NCI-H524 treated with DMSO at 0.1 percent for 48 hours (cell line): ENCODE data around the gene IGDCC3.

Experiments used
- DNase-seq: peaks from one replicate; lab custom pipeline; 2025; lab: John Stamatoyannopoulos, UW

The IGDCC3 gene

DNA sequence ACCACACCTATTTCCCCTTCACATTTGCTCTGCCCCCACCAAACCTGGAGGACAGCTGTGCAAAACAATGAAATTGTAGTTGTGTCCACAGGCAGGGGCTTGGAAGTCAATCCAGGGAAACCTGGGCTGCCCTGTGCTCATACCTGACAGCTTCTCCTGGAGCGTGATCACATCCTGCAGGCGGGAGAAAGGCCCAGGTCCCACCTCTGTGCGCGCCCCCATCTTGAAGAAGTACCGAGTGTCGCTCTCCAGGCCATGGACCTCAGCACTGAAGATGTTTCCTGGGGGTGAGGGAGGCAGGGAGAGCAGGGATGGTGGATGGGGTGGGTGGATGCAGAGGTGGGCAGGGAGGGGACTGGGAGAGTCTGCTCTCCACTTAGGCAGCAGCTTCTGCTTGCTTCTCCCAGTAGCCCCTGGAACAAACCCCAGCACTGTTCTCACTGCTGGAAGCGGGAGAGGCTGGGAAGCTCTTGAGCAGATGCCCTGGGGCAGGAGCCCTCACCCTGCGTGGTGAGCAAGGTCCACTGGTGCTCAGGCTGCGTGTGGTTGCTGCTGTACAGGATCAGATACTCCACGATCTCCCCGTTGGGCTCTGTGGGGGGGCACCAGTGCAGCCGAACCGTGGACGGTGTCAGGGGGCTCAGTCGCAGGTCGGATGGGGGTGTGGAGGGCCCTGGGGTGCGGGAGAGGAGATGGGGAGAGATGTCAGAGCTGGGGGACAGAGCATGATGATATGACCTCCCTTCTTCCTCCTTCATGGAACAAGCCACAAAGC is 10.7 kb upstream of the IGDCC3 start:
- no peak for DNase-seq

DNA sequence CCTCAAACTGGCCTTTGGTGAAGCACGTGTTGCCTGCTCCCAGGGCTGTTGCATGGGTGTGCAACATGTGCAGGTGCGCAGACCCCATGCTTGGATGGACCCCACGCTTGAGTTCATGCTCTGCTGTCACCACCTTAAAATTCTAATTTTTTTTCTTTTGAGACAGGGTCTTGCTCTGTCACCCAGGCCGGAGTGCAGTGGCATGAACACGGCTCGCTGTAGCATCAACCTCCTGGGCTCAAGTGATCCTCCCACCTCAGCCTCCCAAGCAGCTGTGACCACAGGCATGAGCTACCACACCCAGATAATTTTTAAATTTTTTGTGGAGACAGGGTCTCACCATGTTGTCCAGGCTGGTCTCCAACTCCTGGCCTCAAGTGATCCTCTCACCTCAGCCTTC is 9.1 kb upstream of the IGDCC3 start:
- DNase-seq, result no peak

DNA sequence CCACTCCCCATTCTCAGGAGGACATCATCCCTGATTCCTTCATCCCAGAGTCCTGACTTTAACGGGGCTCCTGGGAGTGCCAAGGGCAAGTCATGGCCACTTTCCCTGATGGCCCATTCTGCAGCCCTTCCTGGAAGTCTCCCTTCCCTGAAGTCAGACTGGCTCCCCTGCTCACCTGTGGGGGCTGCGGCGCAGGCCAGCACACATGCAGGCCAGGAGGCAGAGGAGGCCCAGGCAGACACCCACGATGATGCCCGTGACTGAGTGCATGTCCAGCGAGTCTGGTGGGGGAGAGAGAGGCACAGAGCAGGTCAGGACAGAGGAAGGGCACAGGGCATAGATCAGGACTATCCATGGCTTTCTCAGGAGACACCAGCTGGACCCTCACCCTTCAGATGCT is 8.6 kb upstream of the IGDCC3 start:
- DNase-seq, result no peak

DNA sequence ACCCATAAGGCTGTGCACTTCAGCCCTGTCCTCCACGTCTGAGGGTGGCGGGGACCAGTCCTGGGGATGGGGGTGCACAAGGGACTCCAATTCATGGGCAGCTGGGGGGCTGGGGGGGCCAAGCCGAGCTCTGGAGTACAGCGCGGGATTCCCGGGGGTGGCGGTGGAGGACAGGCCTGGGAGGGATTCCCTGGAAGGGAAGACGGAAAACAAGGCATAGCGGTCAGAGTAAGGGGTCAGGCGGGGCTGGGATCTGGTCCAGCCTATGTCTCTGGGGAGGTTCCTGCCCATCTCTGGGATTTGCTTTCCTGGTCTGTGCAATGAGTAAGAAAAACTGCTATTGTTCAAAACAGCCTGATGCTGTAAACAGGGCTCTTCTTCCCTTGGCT is 8.1 kb upstream of the IGDCC3 start:
- no peak for DNase-seq

DNA sequence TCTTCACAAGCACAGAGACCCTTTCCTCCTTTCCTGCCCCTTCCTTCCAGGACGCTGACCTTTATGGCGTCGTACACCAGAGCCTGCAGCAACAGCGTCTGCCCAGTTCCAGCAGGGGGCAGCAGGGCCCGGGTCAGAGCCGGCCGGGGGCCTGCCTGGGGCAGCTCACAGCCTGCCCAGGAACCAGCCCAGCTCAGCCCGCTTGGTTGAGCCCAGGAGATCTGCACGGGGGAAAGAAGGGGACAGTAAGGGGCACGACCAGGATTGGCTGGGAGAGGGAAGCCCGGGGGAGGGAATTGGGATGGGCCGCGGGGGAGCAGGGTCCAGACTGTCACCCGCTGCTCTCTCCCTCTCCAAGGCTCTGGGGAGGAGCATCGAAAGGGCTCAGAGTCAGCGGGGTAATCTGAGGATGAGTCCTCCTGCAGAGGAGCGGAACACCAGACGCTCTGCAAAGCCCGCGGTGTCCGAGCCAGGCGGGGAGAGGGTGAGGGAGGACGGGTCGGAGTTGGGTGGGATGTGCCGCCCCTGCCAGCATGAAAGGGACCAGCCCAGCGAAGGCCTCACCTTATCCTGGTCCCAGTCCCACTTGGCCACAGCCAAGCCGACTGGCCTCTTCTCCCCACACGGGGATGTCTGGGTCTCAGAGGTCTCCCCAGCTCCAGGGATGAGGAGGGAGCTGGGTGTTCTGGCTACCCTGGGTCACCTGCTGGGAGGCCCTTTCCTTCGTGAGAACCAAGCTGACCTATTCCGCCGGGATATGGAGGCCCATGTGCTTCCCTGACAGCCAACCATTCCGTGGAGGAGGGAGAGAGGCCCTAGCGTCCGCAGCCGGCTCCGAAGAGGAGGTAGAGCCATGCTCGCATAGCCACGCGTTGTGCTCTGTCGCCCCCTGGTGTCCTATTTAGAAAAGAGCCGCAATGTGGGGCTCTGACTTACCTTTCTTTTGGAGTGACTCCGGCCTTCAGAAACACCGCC is 7.4 kb upstream of the IGDCC3 start:
- peak; percentile 68 for DNase-seq

DNA sequence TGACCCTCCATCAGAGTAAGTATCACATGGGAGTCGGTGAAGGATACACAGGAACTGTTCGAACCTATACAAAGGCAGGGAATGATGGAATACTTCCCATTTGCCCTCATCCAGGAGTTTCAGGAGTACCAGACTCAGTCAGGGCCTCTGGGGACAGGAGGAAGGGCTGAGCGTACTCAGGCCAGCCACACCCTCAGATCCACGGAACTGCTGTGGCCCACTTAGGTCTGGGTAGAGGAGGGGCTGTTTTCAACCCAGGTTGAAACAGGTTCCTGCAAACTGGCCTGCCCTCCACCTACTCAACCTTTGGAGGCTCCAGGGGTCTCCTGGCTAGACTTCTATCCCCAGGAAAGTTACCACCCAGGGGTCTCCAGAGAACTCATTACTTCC is 6.7 kb upstream of the IGDCC3 start:
- DNase-seq, result no peak

DNA sequence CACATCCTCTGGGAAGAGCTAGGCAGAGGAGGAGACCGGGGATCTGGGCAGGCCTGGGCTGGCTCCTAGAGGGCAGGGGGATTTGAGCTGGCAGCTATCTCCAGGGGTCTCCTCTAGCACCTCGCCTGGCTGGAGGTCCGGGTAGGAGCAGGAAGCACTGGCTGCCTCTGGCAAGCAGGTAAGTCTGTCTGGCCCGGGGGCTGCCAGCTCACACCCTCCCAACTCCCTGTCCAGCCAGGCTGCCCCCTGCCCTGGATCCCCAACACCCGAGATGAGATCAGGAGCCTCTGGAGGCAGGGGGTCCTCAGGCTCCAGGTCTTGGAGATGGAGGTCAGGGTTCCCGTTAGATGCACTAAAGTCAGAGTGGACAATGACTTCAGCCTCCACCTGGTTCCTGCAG is 6.2 kb upstream of the IGDCC3 start:
- no peak for DNase-seq

DNA sequence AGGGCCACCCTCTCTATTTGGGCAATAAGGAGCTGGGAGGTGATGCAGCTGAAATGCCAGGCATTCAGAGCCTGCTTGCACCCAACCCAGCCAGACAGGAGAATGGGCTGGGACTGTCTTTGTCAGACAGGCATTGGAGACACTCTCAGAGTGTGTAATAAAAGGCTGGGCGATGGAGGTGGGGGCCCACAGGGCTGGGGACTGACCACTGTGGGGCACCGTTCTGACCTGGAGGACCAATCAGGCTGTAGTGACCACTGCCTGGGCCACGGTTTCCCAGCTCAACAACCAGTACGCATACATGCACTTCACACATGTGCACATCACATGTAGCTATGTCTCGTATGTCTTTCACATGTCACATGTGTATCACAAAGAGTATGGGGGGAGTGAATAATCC is 5.7 kb upstream of the IGDCC3 start:
- DNase-seq, result no peak

DNA sequence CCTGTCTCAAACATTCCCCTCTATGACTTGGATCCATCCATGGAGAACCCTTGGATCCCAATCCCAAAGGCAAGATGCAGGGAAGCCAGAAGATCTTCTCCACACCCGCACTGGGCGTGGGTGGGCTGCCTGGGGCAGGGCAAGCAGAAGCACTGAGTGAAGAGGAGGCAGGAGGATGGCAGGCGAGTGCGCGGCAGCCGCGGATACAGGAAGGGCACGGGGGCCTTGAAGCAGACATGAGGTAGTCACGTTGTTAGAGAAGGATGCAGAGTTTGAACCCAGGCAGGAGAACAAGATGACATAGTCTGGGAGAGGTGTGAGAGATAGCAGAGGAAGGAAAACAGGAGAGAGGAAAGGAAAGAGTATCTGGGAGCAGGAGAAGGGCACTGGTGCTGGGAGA is 5.1 kb upstream of the IGDCC3 start:
- DNase-seq, result no peak

DNA sequence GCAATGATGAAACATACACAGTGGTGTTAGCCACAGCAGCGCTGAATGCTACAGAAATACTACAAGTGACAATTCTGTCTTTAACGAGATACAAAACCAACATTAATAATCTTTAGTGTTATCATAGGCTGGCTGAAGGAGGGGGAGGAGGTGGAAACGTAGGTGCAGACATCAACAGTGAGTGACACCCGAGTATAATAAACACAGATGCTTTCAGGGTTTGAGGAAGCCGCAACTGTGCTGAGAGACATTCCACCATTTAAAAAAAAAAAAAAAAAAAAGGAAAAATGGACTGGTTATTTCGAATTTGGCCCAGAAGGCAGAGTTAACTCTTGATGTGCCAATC is 4.3 kb upstream of the IGDCC3 start:
- no peak for DNase-seq

DNA sequence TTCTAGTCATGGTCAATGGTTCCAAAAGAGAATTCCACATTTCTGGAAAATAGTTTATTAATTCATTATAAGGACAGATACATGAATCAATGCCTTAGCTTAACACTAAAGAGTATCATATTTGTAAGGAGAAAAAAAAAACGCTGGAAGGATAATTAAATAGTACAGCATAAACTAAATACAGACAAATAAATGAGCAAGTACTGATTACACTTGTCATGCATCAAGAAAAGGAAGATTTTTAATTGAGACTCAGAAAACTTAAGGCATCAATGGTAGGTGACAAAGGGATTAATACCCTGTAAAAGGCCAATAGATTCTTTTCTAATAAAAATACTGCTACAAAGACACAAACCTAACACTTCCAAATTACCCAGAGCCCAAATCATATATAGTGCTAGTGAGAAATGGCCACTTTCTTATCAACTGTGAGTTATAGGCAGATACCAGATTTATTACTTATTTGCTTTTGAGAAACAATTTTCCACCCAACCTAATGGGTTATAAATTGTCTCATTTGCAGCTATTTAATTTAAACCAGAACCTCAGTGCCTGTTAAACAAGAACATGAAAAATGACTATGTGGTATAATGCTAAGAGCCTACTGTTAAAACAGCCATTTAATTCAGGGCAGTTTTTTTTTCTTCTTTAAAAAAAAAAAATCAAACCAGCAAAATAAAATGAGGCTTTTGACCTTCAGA is 3.8 kb upstream of the IGDCC3 start:
- DNase-seq, result no peak

DNA sequence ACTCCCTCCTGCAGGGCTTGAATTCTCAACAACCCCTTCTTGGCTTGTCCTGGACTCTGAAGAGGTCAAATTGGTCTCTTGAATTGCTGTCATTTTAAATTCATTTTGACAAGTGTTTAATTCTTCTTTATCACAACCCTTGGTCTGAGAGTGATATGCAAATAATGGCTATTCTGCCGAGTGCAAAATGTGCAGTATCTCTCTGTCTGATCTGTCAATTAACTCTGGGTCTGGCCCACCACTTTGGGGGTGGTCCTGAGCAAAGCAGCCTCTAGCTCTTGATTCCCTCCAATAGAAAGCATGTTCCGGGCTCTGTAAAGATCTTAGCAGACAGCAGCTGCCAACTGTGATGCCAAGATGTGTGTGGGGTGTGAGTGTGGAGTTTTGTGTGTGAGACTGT is 2.2 kb upstream of the IGDCC3 start:
- no peak for DNase-seq

DNA sequence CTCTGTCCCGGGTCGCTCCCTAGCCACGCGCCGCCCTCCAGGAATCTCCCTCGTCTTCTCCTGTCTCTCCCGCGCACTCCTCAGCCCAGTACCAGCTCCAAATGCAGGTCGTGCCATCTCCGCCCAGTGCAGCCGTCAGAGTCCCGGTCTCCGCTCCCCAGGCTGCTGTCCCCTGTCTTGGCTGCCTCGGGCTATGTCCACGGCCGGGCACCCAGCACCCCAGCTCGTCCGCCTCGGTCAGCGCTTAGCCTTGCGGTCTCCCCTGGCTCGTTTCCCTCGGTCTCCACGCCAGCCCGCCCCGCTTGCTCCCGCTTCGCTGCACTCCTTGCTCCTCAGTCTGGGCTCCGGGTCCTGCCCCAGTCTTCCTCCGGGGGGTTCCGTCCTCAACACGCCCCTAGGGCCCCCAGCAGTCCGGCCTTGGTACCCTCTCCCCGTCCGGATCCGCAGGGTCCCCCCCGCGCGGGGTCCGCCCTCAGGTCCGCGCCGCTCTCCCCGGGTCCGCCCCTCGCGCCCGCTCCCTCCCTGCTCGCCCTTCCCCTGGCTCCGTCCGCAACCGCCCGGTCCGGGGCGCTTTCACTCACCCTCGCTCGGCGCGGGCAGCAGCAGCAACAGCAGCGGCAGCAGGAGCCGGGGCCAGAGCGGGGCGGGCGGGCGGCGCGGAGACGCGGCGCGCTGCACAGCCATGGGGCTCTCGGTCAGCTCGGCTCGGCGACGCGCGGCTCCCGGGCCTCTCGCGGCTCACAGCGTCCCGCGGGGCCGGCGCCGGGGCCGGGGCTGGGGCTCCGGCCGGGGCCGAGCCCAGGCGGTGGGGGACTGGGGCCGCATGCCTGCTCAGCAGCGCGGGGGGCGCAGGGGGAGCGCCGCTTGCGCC is 462 bp downstream of the IGDCC3 start:
- DNase-seq, result no peak

DNA sequence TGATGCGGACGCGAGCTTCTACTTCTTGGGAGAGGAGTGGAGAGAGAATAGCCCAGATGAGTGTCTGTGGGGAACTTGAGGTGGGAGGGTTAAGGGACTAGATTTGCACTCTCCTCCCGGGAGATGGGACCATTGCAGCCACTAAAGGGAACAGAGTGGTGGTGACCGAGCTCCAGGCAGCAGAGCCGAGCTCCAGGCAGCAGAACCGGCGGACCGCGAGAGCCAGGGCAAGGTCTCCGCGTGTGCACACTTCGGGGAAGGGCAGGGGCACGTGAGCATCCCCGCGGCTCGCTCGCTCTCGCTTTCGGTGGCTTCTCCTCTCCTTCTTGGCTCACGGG is 1.1 kb downstream of the IGDCC3 start:
- DNase-seq, result no peak

DNA sequence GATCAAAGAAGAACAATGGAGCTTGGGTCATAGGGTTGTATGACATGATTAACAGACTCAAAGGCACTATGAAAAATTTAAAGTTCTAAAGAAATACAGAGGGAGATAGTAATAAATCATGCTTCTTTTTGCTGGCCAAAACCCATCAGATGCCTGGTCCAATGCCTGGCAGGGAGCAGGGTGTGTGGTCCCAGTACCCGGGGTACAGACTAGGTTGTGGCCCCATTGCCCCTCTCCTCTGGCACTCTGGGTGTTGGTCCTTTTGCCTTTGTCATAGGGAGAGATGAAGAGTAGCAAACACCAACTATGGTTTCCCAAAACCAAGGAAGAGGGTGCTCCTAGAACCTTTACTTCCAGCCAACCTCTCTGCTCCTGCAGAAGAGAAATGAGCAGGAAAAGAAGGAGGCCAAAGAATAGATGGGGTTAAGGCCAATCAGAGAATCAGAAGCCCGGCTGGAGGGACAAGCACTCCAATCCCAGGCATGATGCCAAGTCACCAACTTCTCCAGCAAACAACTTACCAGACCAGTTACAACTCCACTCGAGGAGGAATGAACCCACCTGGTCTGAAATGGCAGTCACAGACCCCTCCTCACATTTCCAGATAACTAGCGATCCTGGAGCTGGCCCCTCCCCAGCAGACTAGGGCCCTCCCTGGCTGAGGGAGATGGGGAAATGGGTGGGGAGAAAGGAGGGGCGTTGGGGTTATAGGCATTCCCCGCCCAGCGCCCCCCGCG is 1.8 kb downstream of the IGDCC3 start:
- no peak for DNase-seq

DNA sequence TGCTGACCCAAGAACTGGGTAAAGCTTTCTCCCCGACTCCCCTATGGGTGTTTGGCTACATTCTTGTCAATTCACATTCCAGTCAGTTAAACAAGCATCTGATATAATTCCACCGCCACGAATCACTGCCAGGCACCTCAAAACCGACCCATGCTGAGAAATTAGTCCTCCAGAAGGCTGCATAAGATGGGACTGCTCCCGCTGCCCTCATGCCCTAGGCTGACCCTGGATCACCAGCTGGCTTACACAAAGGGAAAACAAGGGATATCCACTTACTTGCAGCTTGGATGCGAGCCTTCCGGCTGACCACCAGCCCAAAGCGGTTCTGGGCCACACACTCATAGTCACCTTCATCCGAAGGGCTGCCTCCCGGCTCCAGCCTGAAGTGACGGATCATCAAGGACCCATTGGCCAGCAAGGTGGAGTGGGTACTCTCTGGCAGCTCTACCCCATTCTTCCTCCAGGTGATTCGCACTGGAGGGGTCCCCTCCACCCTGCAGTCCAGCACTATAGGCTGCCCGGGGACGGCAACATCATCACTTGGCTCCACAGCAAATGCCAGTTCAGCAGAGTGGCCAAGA is 2.9 kb downstream of the IGDCC3 start:
- no peak for DNase-seq

DNA sequence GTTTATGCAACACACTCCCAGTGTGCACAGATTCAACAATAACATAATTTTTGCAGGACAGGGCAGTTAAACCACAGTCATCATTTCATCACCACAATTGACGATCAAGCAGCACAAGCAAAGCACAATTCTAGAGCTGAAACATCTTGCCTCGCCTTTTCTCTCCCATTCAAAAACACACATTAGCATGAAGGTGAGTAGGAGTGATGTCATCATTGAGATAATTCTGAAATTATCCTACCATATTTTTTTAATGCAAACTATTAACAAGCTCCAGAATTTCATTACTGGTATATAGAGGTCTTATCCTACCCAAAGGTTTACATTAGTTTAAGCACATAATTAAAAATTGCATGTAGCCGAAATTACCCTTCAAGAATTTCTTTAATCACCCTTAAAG is 3.5 kb downstream of the IGDCC3 start:
- no peak for DNase-seq

DNA sequence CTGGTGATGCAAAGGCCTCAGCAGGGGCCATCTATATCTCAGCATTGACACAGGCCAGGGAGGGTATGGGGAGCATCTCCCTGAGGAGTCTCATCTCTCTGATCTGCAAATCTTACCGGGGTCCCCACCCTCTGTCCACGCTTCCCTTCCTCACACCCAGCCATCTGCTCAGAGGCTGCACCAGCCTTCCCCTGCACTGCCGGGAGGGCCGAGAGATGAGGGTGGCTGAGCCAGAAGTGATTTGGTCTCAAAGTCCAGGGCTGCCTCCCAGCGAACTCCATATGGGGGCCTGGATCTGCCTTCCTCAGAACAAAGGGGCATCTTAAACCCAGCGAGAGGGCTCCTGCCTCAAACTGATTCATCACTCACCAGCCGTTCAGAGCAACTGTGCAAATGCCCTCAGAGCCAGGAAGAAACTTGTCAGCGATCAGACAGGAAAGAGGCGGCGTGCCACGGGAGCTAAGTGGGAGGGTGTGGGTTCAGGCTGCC is 4.6 kb downstream of the IGDCC3 start:
- peak; percentile 88 for DNase-seq

DNA sequence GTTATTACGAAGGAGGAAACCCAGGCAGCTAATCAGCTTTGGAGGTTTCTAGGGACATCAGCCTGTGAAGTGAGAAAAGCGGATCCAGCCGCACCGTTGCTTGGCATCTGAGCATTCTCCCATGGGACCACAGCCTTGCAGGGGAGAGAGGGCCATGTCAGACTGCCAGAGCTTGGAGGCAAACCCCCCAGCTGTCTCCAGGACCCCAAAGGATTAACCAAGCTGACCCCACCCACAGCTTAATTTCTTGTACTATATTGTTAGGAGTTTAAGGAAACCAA is 5.1 kb downstream of the IGDCC3 start:
- peak; percentile 92 for DNase-seq

DNA sequence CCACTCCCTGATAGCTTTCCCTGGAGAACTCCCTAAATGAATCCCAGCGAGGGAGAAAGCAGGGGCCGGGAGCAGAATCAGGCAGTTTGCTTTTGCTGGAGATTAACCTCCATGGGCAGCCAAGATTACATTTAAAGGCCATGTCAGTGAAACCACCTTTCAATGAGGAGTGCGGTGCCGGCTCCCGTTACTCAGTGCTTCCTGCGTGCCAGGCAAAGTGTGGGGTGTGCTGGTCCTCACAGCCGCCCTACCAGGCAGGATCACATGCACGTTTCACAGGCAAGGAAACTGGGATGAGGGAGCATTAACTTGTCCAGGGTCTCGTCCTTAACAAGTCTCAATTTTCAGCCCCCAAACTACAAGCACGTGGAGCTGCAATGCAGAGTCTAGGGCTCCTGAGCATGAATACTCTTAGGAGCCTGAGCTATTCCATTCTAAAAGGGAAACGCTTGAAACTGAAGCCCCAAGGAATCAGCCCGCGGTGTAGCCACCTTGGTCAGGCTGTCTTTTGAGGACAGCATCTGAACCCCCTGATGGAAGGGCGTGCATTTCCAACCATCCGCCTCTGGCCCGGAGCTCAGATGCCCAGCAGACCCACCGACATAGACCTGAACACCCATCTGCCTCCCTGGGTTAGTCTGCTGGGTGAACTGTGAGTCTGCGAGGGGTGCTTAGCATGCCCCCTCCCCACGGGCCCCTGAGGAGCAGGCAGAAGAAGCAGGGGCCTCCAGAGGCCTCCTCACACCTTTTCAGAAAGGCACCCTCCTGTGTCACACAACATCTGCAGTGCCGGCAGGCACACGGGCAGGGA is 5.6 kb downstream of the IGDCC3 start:
- DNase-seq, result no peak
